Measurements from ENCODE around the gene INTS11. TPM values are rescaled to one million over a fixed set of nuclear protein-coding genes. Genes with fewer than 3 reads are reported as not detected.

INTS11 gene
- total RNA-seq, 3 donors from 2014 or later, result 68.6 to 125 (median 119) TPM

- no peaks in the 10 kb centered on the region for H3K9me3 ChIP-seq
These were observed 36.2 kb upstream of the INTS11 start for GRCh38 chr1:1360506-1361169.

GRCh38 chr1:1359664-1360468 is 35.4 kb upstream of the INTS11 start:
- intact Hi-C loops (cut with DNase I; ENCODE audit: low total_unique reads), result no loop called here
- H3K9me3 ChIP-seq, result no peaks in the 10 kb centered on the region
- peaks cover 26 to 31% of the 10 kb centered on the region in 2 donors for H3K4me1 ChIP-seq
- peak; percentile 72 to 74 for DNase-seq (ENCODE audit: low spot score in 2 of 2)
- H3K4me3 ChIP-seq, result peak overlapping the region; percentile 8 to 76 (median 70)
- peak overlapping the region; percentile 92 to 98 for H3K27ac ChIP-seq
- no peaks in the 10 kb centered on the region for H3K27me3 ChIP-seq
- no peaks in the 10 kb centered on the region for H3K36me3 ChIP-seq
- TF ChIP-seq POLR2AphosphoS5 (IDR thresholded peaks at IDR 0.05), result peak; percentile 34 to 79 (median 48)
- TF ChIP-seq POLR2A (IDR thresholded peaks at IDR 0.05), result no peak

More at GRCh38 chr1:1360506-1361169, 36.2 kb upstream of the INTS11 start:
- peak; percentile 81 to 83 for DNase-seq (ENCODE audit: low spot score in 2 of 2)
- intact Hi-C loops (cut with DNase I; ENCODE audit: low total_unique reads), result no loop called here
- TF ChIP-seq CTCF (IDR thresholded peaks at IDR 0.05), result no peak
- no peak for TF ChIP-seq POLR2A (IDR thresholded peaks at IDR 0.05)
- TF ChIP-seq POLR2AphosphoS5 (IDR thresholded peaks at IDR 0.05), result peak; percentile 26 to 71 (median 42)
- Histone ChIP-seq H3K27me3 (no peaks in the 10 kb centered on the region), H3K36me3 (no peaks in the 10 kb centered on the region), H3K4me3 (peak overlapping the region in 2 of 3 donors; percentile 70 to 76), H3K27ac (peak overlapping the region; percentile 92 to 98), H3K4me1 (peaks cover 26 to 31% of the 10 kb centered on the region in 2 donors)

- no peak for TF ChIP-seq POLR2A (IDR thresholded peaks at IDR 0.05)
- no peaks in the 10 kb centered on the region for H3K36me3 ChIP-seq
- no peaks in the 10 kb centered on the region for H3K9me3 ChIP-seq
- DNase-seq (ENCODE audit: low spot score in 2 of 2), result no peak
- H3K27me3 ChIP-seq, result no peaks in the 10 kb centered on the region
- peak overlapping the region; percentile 92 to 98 for H3K27ac ChIP-seq
- H3K4me1 ChIP-seq, result peaks cover 26 to 31% of the 10 kb centered on the region in 2 donors
- intact Hi-C loops (cut with DNase I; ENCODE audit: low total_unique reads), result no loop called here
- peak overlapping the region; percentile 70 to 76 (median 71) for H3K4me3 ChIP-seq
These were observed 34.8 kb upstream of the INTS11 start for GRCh38 chr1:1359308-1359663.

- H3K27me3 ChIP-seq, result no peaks in the 10 kb centered on the region
- no peaks in the 10 kb centered on the region for H3K36me3 ChIP-seq
- H3K9me3 ChIP-seq, result no peaks in the 10 kb centered on the region
- intact Hi-C loops (cut with DNase I; ENCODE audit: low total_unique reads), result no loop called here
- H3K4me3 ChIP-seq, result peak within 1 kb of the TSS; percentile 70 to 76 (median 71)
- DNase-seq (ENCODE audit: low spot score in 2 of 2), result peak in 1 of 2 donors; percentile 69
- peak within 1 kb of the TSS; percentile 92 to 98 for H3K27ac ChIP-seq
- TF ChIP-seq POLR2A (IDR thresholded peaks at IDR 0.05), result no peak
- peak in 1 of 3 donors; percentile 9 for TF ChIP-seq POLR2AphosphoS5 (IDR thresholded peaks at IDR 0.05)
- H3K4me1 ChIP-seq, result peaks cover 26 to 31% of the 10 kb centered on the region in 2 donors
These were observed 34.2 kb upstream of the INTS11 start, which contains the start of gene MXRA8 for GRCh38 chr1:1358433-1359271. MXRA8 (minus strand) TSS chr1:1358555; CDS start chr1:1358504, 51 bp downstream.

- H3K4me3 ChIP-seq, result peak overlapping the region; percentile 70 to 76 (median 71)
- H3K27ac ChIP-seq, result peak overlapping the region; percentile 92 to 98
- H3K4me1 ChIP-seq, result peaks cover 26 to 34% of the 10 kb centered on the region in 2 donors
- no peaks in the 10 kb centered on the region for H3K27me3 ChIP-seq
- TF ChIP-seq POLR2AphosphoS5 (IDR thresholded peaks at IDR 0.05) (no peak), POLR2A (IDR thresholded peaks at IDR 0.05) (no peak), CTCF (IDR thresholded peaks at IDR 0.05) (no peak)
- intact Hi-C loops (cut with DNase I; ENCODE audit: low total_unique reads), result no loop called here
- H3K9me3 ChIP-seq, result no peaks in the 10 kb centered on the region
- no peaks in the 10 kb centered on the region for H3K36me3 ChIP-seq
- DNase-seq (ENCODE audit: low spot score in 2 of 2), result no peak
These were observed 33.5 kb upstream of the INTS11 start for GRCh38 chr1:1357871-1358432.

All from breast epithelium (tissue), 4 donors.